SK-N-SH treated with all-trans-retinoic acid at 6 μM for 48 hours (cell line): Measurements from ENCODE around the gene ANKRD60.
A peak's percentile ranks its signal among the peaks of the same experiment; 100 is the strongest.

Source experiments
- ATAC-seq: fragments of 200-7000 bp; cut with Tn5 transposase; 3 replicates; pipeline ENCODE4 v1.9.1; 2020; ENCODE audit warnings: mild to moderate bottlenecking, moderate library complexity
- ARNTL ChIP-seq: fragments of 450-650 bp; formaldehyde crosslinking; IDR thresholded peaks from 2 replicates; pipeline ENCODE4 v1.5.0; 2020; ENCODE audit warnings: low read depth, mild to moderate bottlenecking, moderate library complexity, borderline replicate concordance
- BACH2 ChIP-seq: fragments of 250-450 bp; sonication (Bioruptor Pico); IDR thresholded peaks from 2 replicates; pipeline ENCODE4 v1.9.0; 2021; ENCODE audit warnings: mild to moderate bottlenecking, borderline replicate concordance
- CSDC2 ChIP-seq: fragments of 250-450 bp; sonication (Bioruptor Pico); IDR thresholded peaks from 2 replicates; pipeline ENCODE4 v1.5.0; 2020; ENCODE audit warnings: mild to moderate bottlenecking, moderate library complexity
- ESRRG ChIP-seq: fragments of 250-450 bp; sonication (Bioruptor Pico); IDR thresholded peaks from 2 replicates; pipeline ENCODE4 v1.6.1; 2021; ENCODE audit warnings: mild to moderate bottlenecking
- GLIS3 ChIP-seq: fragments of 250-450 bp; sonication (Bioruptor Pico); IDR thresholded peaks from 2 replicates; pipeline ENCODE4 v1.5.0; 2020; ENCODE audit warnings: mild to moderate bottlenecking, moderate library complexity
- ISL1 ChIP-seq: fragments of 250-450 bp; sonication (Bioruptor Pico); IDR thresholded peaks from 2 replicates; pipeline ENCODE4 v2.1.2; 2022; ENCODE audit warnings: mild to moderate bottlenecking, moderate library complexity
- OSR1 ChIP-seq: fragments of 250-450 bp; sonication (Bioruptor Pico); IDR thresholded peaks from 2 replicates; pipeline ENCODE4 v1.8.0; 2022; ENCODE audit warnings: moderate library complexity, mild to moderate bottlenecking, inconsistent platforms
- PATZ1 ChIP-seq: fragments of 250-450 bp; sonication (Bioruptor Pico); IDR thresholded peaks from 2 replicates; pipeline ENCODE4 v1.8.0; 2020; ENCODE audit warnings: mild to moderate bottlenecking, moderate library complexity, borderline replicate concordance
- POU6F1 ChIP-seq: fragments of 250-450 bp; sonication (Bioruptor Pico); IDR thresholded peaks from 2 replicates; pipeline ENCODE4 v1.8.0; 2021; ENCODE audit warnings: low read depth, mild to moderate bottlenecking, moderate library complexity, borderline replicate concordance
- PPARA ChIP-seq: fragments of 250-450 bp; sonication (Bioruptor Pico); IDR thresholded peaks from 2 replicates; pipeline ENCODE4 v1.5.0; 2020; ENCODE audit warnings: mild to moderate bottlenecking, borderline replicate concordance
- SNAI2 ChIP-seq: fragments of 250-450 bp; sonication (Bioruptor Pico); IDR thresholded peaks from 2 replicates; pipeline ENCODE4 v1.5.0; 2020; ENCODE audit warnings: mild to moderate bottlenecking, moderate library complexity
- TCF4 ChIP-seq: fragments of 250-450 bp; sonication (Bioruptor Pico); IDR thresholded peaks from 2 replicates; pipeline ENCODE4 v1.8.0; 2021; ENCODE audit warnings: mild to moderate bottlenecking, moderate library complexity, borderline replicate concordance
- TOX ChIP-seq: fragments of 250-450 bp; sonication (Bioruptor Pico); IDR thresholded peaks from 2 replicates; pipeline ENCODE4 v1.8.0; 2021; ENCODE audit warnings: mild to moderate bottlenecking, moderate library complexity, borderline replicate concordance
- ZC3H10 ChIP-seq: fragments of 250-450 bp; sonication (Bioruptor Pico); IDR thresholded peaks from 2 replicates; pipeline ENCODE4 v1.5.1; 2021; ENCODE audit warnings: mild to moderate bottlenecking, moderate library complexity
- ZFP3 ChIP-seq: fragments of 250-450 bp; sonication (Bioruptor Pico); IDR thresholded peaks from 2 replicates; pipeline ENCODE4 v1.5.0; 2020; ENCODE audit warnings: mild to moderate bottlenecking, moderate library complexity
- ZFP30 ChIP-seq: fragments of 450-650 bp; formaldehyde crosslinking; IDR thresholded peaks from 2 replicates; pipeline ENCODE4 v1.5.0; 2022; ENCODE audit warnings: mild to moderate bottlenecking, moderate library complexity
- ZNF70 ChIP-seq: fragments of 450-650 bp; formaldehyde crosslinking; IDR thresholded peaks from 2 replicates; pipeline ENCODE4 v1.5.0; 2020; ENCODE audit warnings: mild to moderate bottlenecking, moderate library complexity
- TF ChIP-seq, protein P1 (sequence below): fragments of 250-450 bp; sonication (Bioruptor Pico); IDR thresholded peaks from 2 replicates; pipeline ENCODE4 v1.5.0; 2020; ENCODE audit warnings: mild to moderate bottlenecking, moderate library complexity
- TF ChIP-seq, protein P2 (sequence below): fragments of 250-450 bp; sonication (Bioruptor Pico); IDR thresholded peaks from 2 replicates; pipeline ENCODE4 v1.5.1; 2020; ENCODE audit warnings: low read depth, mild to moderate bottlenecking, moderate library complexity

The ANKRD60 gene

DNA sequence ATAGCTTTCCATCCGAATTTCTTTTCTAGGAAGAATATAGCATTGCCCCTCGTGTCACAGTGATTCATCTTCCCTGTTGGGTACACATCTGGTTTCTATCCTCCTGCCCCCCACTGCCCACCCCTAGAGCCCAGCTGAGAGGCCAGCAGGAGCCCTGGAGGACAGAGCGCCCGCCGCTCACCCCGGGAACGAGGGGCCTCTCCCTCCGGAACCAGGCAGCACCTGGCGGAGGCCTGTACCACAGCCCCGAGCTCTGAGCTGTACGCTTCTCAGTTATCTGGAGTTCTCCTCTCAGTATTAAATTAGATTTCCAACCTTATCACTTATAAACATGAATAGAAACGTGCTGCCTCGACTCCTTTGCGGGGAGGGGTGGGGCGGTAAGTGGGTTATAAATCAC lies 6.0 kb downstream of the ANKRD60 start:
- TF ChIP-seq ZFP30 (CRISPR knock-in tag) (no peak), ARNTL (CRISPR knock-in tag) (no peak), ZNF70 (CRISPR knock-in tag) (no peak), POU6F1 (no peak), SNAI2 (no peak), BACH2 (CRISPR knock-in tag) (no peak), ESRRG (CRISPR knock-in tag) (no peak), TOX (CRISPR knock-in tag) (no peak)
- ATAC-seq: no peak

DNA sequence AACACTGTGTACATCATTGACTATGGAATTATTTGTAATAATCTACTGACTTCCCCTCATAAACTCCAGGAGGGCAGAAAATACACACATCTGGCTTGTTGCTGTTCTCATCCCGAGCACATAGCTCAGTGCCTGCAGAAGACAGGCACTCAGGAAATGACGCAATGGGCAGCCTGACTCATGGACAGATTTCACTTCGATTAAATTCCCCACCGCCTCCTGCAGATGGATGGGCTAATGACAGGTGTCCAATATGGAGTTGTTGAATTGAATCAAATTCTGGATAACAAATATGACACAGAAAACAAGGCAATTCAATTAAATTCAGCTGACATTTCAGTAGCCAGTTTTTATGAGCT lies 9.1 kb downstream of the ANKRD60 start:
- TF ChIP-seq BACH2 (CRISPR knock-in tag) (no peak), ZFP30 (CRISPR knock-in tag) (no peak), TCF4 (peak; percentile 31; the same call in 1 of the 2 replicates)
- ATAC-seq: peak; percentile 65

DNA sequence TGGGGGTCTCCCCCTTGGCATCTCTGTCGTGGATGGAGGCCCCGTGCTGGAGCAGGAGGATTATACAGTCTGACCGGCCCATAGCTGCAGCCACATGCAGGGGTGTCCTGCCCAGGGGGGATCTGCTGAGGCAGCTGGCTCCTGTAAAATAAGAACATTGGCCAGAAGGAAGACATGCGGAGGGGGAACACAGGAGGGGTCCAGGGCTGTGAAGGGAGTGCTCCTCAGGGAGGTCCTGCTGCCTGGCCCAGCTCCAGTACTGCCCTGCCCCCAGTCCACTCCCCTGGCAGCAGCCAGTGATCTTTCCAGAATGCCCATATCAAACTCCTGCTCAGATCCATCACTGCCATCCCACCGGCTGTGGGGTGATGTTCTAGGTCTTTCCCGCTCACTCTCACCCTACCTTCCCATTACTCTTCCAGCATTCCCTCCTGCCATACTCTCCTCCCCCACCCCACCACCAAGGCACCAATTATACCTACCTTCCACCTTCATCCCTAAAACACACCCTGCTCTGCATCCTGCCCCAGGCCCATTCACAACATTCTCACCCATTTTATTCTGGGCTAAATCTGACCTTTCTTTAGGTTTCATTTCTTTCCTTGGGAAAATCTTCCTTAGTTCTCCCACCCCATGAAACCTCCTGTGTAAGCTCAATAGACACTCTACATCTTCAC lies 9.7 kb downstream of the ANKRD60 start:
- TF ChIP-seq, protein P1, sequence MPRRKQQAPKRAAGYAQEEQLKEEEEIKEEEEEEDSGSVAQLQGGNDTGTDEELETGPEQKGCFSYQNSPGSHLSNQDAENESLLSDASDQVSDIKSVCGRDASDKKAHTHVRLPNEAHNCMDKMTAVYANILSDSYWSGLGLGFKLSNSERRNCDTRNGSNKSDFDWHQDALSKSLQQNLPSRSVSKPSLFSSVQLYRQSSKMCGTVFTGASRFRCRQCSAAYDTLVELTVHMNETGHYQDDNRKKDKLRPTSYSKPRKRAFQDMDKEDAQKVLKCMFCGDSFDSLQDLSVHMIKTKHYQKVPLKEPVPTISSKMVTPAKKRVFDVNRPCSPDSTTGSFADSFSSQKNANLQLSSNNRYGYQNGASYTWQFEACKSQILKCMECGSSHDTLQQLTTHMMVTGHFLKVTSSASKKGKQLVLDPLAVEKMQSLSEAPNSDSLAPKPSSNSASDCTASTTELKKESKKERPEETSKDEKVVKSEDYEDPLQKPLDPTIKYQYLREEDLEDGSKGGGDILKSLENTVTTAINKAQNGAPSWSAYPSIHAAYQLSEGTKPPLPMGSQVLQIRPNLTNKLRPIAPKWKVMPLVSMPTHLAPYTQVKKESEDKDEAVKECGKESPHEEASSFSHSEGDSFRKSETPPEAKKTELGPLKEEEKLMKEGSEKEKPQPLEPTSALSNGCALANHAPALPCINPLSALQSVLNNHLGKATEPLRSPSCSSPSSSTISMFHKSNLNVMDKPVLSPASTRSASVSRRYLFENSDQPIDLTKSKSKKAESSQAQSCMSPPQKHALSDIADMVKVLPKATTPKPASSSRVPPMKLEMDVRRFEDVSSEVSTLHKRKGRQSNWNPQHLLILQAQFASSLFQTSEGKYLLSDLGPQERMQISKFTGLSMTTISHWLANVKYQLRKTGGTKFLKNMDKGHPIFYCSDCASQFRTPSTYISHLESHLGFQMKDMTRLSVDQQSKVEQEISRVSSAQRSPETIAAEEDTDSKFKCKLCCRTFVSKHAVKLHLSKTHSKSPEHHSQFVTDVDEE: no peak
- no peak for TF ChIP-seq POU6F1
- no peak for TF ChIP-seq GLIS3 (CRISPR knock-in tag)
- TF ChIP-seq ZC3H10 (CRISPR knock-in tag): no peak
- TF ChIP-seq ISL1 (CRISPR knock-in tag): no peak
- TF ChIP-seq, protein P2, sequence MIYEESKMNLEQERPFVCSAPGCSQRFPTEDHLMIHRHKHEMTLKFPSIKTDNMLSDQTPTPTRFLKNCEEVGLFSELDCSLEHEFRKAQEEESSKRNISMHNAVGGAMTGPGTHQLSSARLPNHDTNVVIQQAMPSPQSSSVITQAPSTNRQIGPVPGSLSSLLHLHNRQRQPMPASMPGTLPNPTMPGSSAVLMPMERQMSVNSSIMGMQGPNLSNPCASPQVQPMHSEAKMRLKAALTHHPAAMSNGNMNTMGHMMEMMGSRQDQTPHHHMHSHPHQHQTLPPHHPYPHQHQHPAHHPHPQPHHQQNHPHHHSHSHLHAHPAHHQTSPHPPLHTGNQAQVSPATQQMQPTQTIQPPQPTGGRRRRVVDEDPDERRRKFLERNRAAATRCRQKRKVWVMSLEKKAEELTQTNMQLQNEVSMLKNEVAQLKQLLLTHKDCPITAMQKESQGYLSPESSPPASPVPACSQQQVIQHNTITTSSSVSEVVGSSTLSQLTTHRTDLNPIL: no peak
- no peak for TF ChIP-seq PATZ1 (CRISPR knock-in tag)
- TF ChIP-seq OSR1 (CRISPR knock-in tag): no peak
- ATAC-seq: no peak

DNA sequence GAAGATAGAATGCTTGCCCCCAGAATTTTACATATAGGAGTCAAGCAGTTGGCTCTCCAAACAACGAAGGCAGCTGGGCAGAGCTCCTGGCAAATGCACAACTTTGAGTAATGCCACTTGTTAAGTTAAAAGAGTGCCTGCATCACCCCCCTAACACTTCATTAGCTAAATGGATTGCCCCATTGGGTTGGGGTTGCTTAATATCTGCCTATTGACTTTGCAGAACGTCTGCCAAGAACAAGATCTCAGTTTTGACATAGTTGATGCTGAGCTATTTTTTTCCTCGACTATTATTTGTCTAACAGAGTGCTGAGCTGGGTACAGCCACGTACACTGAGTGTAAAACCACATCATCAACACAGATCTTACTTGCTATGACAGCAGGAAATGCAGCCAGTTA lies 12.1 kb downstream of the ANKRD60 start:
- TF ChIP-seq PPARA (CRISPR knock-in tag): no peak
- TF ChIP-seq ZFP3 (CRISPR knock-in tag): no peak
- no peak for TF ChIP-seq ARNTL (CRISPR knock-in tag)
- no peak for TF ChIP-seq OSR1 (CRISPR knock-in tag)
- no peak for TF ChIP-seq ISL1 (CRISPR knock-in tag)
- TF ChIP-seq ZFP30 (CRISPR knock-in tag): no peak
- no peak for TF ChIP-seq BACH2 (CRISPR knock-in tag)
- TF ChIP-seq CSDC2 (CRISPR knock-in tag): no peak
- no peak for TF ChIP-seq ZC3H10 (CRISPR knock-in tag)
- TF ChIP-seq ESRRG (CRISPR knock-in tag): no peak
- ATAC-seq: no peak
